Ishikawa (cell line): Measurements from ENCODE around the gene BCDIN3D.

Source experiments
- CEBPB ChIP-seq: IDR thresholded peaks from 2 replicates; pipeline ENCODE4 v1.6.1; 2012
- CREB1 ChIP-seq: IDR thresholded peaks from 2 replicates; pipeline ENCODE4 v1.6.1; 2012; ENCODE audit warnings: low read depth
- EGR1 ChIP-seq: IDR thresholded peaks from 2 replicates; pipeline ENCODE4 v1.6.1; 2012
- EP300 ChIP-seq: IDR thresholded peaks from 2 replicates; pipeline ENCODE4 v1.6.1; 2012; ENCODE audit warnings: borderline replicate concordance
- FOXM1 ChIP-seq: IDR thresholded peaks from 2 replicates; pipeline ENCODE4 v1.6.1; 2012; ENCODE audit warnings: low read depth, borderline replicate concordance
- MAX ChIP-seq: IDR thresholded peaks from 2 replicates; pipeline ENCODE4 v1.6.1; 2012
- NFIC ChIP-seq: IDR thresholded peaks from 2 replicates; pipeline ENCODE4 v1.6.1; 2012
- RAD21 ChIP-seq: IDR thresholded peaks from 2 replicates; pipeline ENCODE4 v1.6.1; 2012; ENCODE audit warnings: low read depth
- TAF1 ChIP-seq: IDR thresholded peaks from 2 replicates; pipeline ENCODE4 v1.6.1; 2012; ENCODE audit warnings: low read depth, mild to moderate bottlenecking
- TCF12 ChIP-seq: IDR thresholded peaks from 2 replicates; pipeline ENCODE4 v1.6.1; 2012; ENCODE audit warnings: low read depth
- TEAD4 ChIP-seq: IDR thresholded peaks from 2 replicates; pipeline ENCODE4 v1.6.1; 2012
- USF1 ChIP-seq: IDR thresholded peaks from 2 replicates; pipeline ENCODE4 v1.6.1; 2012
- YY1 ChIP-seq: IDR thresholded peaks from 2 replicates; pipeline ENCODE4 v1.6.1; 2012; ENCODE audit warnings: low read depth
- ZBTB7A ChIP-seq: IDR thresholded peaks from 2 replicates; pipeline ENCODE4 v1.6.1; 2012; ENCODE audit warnings: low read depth
- TF ChIP-seq, protein P1 (sequence below): IDR thresholded peaks from 2 replicates; pipeline ENCODE4 v1.6.1; 2012; ENCODE audit warnings: low read depth, mild to moderate bottlenecking

BCDIN3D gene

DNA sequence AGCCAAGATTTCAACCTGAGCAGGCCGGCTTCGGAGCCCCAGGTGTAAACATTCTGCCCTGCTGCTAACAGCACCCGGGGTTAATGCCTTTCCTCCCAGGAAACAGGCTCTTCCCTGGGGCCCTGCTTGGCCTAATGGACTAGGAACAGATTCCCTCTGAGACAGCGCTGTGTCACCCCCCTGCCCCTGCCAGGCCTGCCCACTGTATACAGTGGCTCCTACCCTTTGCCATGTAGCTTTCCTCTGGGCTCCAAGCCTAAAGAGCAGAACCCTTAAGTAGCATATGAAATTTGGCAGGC lies 28.3 kb upstream of the BCDIN3D start:
- TF ChIP-seq CREB1 (no peak), TEAD4 (no peak), YY1 (no peak), RAD21 (no peak), USF1 (no peak), FOXM1 (no peak), EP300 (no peak), TCF12 (no peak), MAX (no peak), CEBPB (no peak), ZBTB7A (no peak), EGR1 (no peak), TAF1 (no peak), NFIC (no peak)
- TF ChIP-seq, protein P1, sequence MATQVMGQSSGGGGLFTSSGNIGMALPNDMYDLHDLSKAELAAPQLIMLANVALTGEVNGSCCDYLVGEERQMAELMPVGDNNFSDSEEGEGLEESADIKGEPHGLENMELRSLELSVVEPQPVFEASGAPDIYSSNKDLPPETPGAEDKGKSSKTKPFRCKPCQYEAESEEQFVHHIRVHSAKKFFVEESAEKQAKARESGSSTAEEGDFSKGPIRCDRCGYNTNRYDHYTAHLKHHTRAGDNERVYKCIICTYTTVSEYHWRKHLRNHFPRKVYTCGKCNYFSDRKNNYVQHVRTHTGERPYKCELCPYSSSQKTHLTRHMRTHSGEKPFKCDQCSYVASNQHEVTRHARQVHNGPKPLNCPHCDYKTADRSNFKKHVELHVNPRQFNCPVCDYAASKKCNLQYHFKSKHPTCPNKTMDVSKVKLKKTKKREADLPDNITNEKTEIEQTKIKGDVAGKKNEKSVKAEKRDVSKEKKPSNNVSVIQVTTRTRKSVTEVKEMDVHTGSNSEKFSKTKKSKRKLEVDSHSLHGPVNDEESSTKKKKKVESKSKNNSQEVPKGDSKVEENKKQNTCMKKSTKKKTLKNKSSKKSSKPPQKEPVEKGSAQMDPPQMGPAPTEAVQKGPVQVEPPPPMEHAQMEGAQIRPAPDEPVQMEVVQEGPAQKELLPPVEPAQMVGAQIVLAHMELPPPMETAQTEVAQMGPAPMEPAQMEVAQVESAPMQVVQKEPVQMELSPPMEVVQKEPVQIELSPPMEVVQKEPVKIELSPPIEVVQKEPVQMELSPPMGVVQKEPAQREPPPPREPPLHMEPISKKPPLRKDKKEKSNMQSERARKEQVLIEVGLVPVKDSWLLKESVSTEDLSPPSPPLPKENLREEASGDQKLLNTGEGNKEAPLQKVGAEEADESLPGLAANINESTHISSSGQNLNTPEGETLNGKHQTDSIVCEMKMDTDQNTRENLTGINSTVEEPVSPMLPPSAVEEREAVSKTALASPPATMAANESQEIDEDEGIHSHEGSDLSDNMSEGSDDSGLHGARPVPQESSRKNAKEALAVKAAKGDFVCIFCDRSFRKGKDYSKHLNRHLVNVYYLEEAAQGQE, result no peak

- TF ChIP-seq EGR1, result no peak
- TF ChIP-seq TCF12, result no peak
- no peak for TF ChIP-seq TEAD4
Measured at GRCh38 chr12:49870501-49871262, 27.8 kb upstream of the BCDIN3D start.

DNA sequence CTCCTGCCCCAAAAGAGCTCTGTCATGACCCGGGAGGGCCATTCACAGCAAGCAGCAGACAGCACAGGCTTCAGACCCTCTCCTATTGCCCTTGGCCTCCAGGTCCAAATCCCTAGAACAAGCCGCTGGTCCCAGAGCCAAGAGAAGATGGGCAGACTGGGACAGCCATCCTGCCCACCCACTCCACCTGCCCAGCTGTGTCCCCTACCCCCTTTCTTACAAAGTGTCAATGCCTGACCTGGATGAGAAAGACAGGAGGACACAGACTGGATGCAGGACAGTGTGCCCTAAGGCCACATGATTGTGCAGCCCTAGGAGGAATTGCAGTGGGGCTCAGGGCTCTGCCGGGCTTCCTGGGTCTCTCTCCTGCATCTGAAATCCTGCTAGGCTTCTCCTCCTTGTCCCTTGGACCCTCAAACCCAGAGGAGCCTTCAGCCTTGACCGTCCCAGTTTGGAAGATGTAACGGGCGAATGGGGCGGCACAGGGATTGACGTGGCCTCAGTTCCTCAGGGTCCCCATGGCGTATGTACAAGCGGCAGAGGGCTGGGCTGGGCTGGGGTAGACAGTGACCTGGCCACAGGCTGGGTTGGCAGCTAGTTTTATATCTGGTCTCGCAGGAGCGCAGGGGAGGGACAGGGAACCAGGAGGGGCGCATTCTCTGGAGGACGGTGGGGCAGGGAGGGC lies 27.1 kb upstream of the BCDIN3D start:
- TF ChIP-seq NFIC, result no peak
- TF ChIP-seq EP300, result no peak
- TF ChIP-seq, protein P1, result no peak
- no peak for TF ChIP-seq USF1
- no peak for TF ChIP-seq YY1
- TF ChIP-seq EGR1, result no peak
- TF ChIP-seq CREB1, result no peak
- no peak for TF ChIP-seq CEBPB
- no peak for TF ChIP-seq MAX
- TF ChIP-seq TEAD4, result no peak
- TF ChIP-seq RAD21, result no peak
- no peak for TF ChIP-seq FOXM1

GRCh38 chr12:49868952-49869815 lies 26.3 kb upstream of the BCDIN3D start:
- TF ChIP-seq TAF1, result no peak
- no peak for TF ChIP-seq TEAD4
- no peak for TF ChIP-seq FOXM1
- no peak for TF ChIP-seq CEBPB
- no peak for TF ChIP-seq EP300
- TF ChIP-seq USF1, result no peak
- TF ChIP-seq, protein P1, result no peak
- TF ChIP-seq CREB1, result no peak
- TF ChIP-seq NFIC, result peak; percentile 70
